ENCODE measurements around the gene MGST2.

DNA sequence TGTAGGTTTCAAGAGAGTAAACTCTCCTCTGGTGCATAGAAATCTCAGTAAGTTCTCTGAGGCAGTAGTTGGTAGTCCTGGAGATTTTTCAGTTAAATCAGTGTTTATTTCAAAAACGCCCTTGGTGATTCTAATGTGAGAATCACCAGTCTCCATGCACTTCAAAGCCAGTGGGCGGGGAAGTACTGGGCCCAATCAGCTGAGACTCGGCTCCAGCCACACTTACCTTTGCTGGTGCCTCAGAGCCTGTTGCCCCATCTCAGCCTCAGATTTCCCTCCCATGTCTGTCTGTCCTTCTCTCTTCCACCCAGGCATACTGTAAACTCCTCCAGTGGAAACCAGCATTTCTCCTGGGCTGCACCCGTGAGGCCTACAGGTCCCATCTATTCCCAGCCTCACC lies 7.4 kb upstream of the MGST2 start:
- TF ChIP-seq, protein P1, sequence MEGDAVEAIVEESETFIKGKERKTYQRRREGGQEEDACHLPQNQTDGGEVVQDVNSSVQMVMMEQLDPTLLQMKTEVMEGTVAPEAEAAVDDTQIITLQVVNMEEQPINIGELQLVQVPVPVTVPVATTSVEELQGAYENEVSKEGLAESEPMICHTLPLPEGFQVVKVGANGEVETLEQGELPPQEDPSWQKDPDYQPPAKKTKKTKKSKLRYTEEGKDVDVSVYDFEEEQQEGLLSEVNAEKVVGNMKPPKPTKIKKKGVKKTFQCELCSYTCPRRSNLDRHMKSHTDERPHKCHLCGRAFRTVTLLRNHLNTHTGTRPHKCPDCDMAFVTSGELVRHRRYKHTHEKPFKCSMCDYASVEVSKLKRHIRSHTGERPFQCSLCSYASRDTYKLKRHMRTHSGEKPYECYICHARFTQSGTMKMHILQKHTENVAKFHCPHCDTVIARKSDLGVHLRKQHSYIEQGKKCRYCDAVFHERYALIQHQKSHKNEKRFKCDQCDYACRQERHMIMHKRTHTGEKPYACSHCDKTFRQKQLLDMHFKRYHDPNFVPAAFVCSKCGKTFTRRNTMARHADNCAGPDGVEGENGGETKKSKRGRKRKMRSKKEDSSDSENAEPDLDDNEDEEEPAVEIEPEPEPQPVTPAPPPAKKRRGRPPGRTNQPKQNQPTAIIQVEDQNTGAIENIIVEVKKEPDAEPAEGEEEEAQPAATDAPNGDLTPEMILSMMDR (conservative IDR thresholded peaks at IDR 0.05; ENCODE audit: low read length): no peak
- no peak for TF ChIP-seq EZH2phosphoT487 (IDR thresholded peaks at IDR 0.05; ENCODE audit: borderline replicate concordance)
